HAP-1 (cell line): ENCODE measurements around the gene ENO3.

Experiments used
- DNase-seq, 2 experiments: peaks; one replicate each; pipeline ENCODE4 v3.0.0-alpha.2; 2016 to 2020; ENCODE audit warnings: low spot score in 2 of 2
- H3K27me3 ChIP-seq: fragments of 250-450 bp; sonication (Bioruptor Pico); 2 replicates; pipeline ENCODE4 v1.5.1; 2020; ENCODE audit warnings: low read depth, mild to moderate bottlenecking, moderate library complexity
- H3K36me3 ChIP-seq: fragments of 250-450 bp; sonication (Bioruptor Pico); replicated peaks from 2 replicates; pipeline ENCODE4 v1.5.1; 2020; ENCODE audit warnings: mild to moderate bottlenecking
- H3K4me1 ChIP-seq: fragments of 250-450 bp; sonication (Bioruptor Pico); 2 replicates; pipeline ENCODE4 v1.5.1; 2020; ENCODE audit warnings: mild to moderate bottlenecking
- H3K4me3 ChIP-seq: fragments of 250-450 bp; sonication (Bioruptor Pico); 2 replicates; pipeline ENCODE4 v1.5.1; 2020; ENCODE audit warnings: mild to moderate bottlenecking, moderate library complexity
- H3K9me3 ChIP-seq: fragments of 250-450 bp; sonication (Bioruptor Pico); 2 replicates; pipeline ENCODE4 v1.5.1; 2020; ENCODE audit warnings: mild to moderate bottlenecking, moderate library complexity
- in situ Hi-C: fragments of 300-500 bp; cut with MboI; formaldehyde crosslinking; loops from 3 replicates; pipeline ENCODE4 v1.14.3; 2020; ENCODE audit warnings: low sequenced_read_pairs, inconsistent platforms, mixed read lengths

The ENO3 gene

DNA sequence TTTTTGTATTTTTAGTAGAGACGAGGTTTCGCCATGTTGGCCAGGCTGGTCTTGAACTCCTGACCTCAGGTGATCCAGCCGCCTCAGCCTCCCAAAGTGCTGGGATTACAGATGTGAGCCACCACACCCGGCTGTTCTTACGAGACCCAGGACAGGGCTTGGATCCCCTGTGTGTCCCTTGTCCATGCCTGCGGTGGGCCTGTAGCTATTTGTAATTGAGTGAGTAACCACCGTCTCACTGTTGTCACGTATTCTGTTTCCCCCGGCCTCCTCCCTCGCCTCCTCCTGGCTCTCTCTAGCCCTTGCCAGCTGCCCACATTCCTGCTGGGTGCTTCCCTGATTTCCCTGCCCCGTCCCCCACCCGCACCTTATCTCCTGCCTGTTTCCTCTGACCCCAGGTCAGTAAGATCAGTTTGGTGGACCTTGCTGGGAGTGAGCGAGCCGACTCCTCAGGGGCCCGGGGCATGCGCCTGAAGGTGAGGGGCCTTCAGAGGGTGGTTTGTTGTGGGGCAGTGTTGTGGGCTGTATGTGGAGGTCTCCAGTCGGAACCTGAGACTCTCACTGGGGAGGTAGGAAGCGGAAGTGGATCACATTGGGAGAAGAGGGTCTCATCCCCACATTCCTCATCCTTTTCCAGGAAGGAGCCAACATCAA lies 52.4 kb downstream of the ENO3 start:
- H3K4me3 ChIP-seq, result no peak overlapping the region
- in situ Hi-C loops, result no loop called here
- no peaks in the 10 kb centered on the region for H3K9me3 ChIP-seq
- H3K4me1 ChIP-seq, result no peaks in the 10 kb centered on the region; the same call in 1 of the 2 replicates
- H3K27me3 ChIP-seq, result no peaks in the 10 kb centered on the region
- peaks cover 82% of the 10 kb centered on the region for H3K36me3 ChIP-seq
- DNase-seq, result no peak
